Fibroblast of villous mesenchyme (primary cell): ENCODE results near the gene IGFBP4. TPM values are rescaled to one million over a fixed set of nuclear protein-coding genes. Genes with fewer than 3 reads are reported as not detected.

Experiments
- DNase-seq: peaks from one replicate; pipeline ENCODE4 v3.0.0-alpha.2; 2010; ENCODE audit warnings: low read depth
- H3K4me3 ChIP-seq: 2 replicates; pipeline ENCODE4 v1.5.1; 2011; ENCODE audit warnings: low read depth, mild to moderate bottlenecking, low read length
- CTCF ChIP-seq: IDR thresholded peaks from 2 replicates; pipeline ENCODE4 v1.5.1; 2012; ENCODE audit warnings: low read depth, mild to moderate bottlenecking, low read length; ENCODE audit not compliant: insufficient read depth
- total RNA-seq: library from RNA; depleted of rRNA; stranded (reverse); fragments of >200 nt; gene quantifications from 2 replicates; pipeline ENCODE4 v1.2.3, GENCODE V29; 2012

IGFBP4 gene
- total RNA-seq, 1 donor, result 225 TPM

- DNase-seq, result no peak
- no peak overlapping the region for H3K4me3 ChIP-seq
- no peak for TF ChIP-seq CTCF
These were observed 12.0 kb upstream of the IGFBP4 start for GRCh38 chr17:40431231-40431602.

- no peak overlapping the region for H3K4me3 ChIP-seq
- peak; percentile 67 for DNase-seq
- no peak for TF ChIP-seq CTCF
These were observed 10.3 kb upstream of the IGFBP4 start for GRCh38 chr17:40432864-40433528.

- peak; percentile 64 for TF ChIP-seq CTCF
- no peak for DNase-seq
- H3K4me3 ChIP-seq, result no peak overlapping the region
These were observed 9.5 kb upstream of the IGFBP4 start for GRCh38 chr17:40433551-40434415.

GRCh38 chr17:40436636-40437035 lies 6.6 kb upstream of the IGFBP4 start:
- H3K4me3 ChIP-seq, result no peak overlapping the region
- TF ChIP-seq CTCF, result no peak
- no peak for DNase-seq

- no peak for DNase-seq
- H3K4me3 ChIP-seq, result no peak overlapping the region
- no peak for TF ChIP-seq CTCF
These were observed 6.0 kb upstream of the IGFBP4 start for GRCh38 chr17:40437095-40437732.

GRCh38 chr17:40440166-40440565 lies 3.1 kb upstream of the IGFBP4 start:
- no peak overlapping the region for H3K4me3 ChIP-seq
- no peak for TF ChIP-seq CTCF
- no peak for DNase-seq
